NB4 (cell line): ENCODE results near the gene DPP7.

Experiments
- MYC ChIP-seq: IDR thresholded peaks from 2 replicates; pipeline ENCODE4 v1.6.1; 2011; ENCODE audit warnings: low read depth, low read length
- POLR2A ChIP-seq: IDR thresholded peaks from 2 replicates; pipeline ENCODE4 v1.6.1; 2011; ENCODE audit warnings: mild to moderate bottlenecking; ENCODE audit not compliant: insufficient read length; ENCODE audit errors: extremely low read depth
- TF ChIP-seq, protein P1 (sequence below): IDR thresholded peaks from one replicate; pipeline ENCODE4 v1.5.1; 2012; ENCODE audit warnings: low read depth, low read length

DNA sequence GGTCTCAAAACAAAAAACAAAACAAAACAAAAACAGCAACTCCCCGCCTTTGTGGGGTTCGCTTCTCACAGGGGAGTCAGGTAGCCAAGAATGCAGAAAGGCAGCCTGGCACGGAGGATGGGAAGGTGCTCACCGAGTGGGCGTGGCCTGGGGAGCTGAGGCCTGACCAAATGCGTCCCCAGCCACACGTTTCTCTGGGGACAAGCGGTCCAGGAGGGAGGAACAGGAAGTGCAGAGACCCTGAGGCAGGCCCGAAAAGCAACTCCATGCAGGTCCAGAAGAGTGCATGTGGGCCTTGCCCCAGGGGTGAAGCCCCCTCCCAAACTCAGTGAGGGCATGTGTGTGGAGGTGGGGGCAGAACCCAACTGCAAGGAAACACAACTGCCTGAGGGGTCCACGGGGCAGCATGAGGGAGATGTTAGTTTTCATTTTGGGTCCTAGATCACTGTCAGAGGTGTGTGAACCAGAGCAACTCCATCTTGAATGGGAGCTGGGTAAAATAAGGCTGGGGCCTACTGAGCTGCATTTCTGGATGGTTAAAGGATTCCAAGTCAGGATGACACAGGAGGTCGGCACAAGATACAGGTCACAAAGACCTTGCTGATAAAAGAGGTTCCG, 39.8 kb downstream of the DPP7 start:
- TF ChIP-seq POLR2A (peak; percentile 25), MYC (peak; percentile 78)
- TF ChIP-seq, protein P1, sequence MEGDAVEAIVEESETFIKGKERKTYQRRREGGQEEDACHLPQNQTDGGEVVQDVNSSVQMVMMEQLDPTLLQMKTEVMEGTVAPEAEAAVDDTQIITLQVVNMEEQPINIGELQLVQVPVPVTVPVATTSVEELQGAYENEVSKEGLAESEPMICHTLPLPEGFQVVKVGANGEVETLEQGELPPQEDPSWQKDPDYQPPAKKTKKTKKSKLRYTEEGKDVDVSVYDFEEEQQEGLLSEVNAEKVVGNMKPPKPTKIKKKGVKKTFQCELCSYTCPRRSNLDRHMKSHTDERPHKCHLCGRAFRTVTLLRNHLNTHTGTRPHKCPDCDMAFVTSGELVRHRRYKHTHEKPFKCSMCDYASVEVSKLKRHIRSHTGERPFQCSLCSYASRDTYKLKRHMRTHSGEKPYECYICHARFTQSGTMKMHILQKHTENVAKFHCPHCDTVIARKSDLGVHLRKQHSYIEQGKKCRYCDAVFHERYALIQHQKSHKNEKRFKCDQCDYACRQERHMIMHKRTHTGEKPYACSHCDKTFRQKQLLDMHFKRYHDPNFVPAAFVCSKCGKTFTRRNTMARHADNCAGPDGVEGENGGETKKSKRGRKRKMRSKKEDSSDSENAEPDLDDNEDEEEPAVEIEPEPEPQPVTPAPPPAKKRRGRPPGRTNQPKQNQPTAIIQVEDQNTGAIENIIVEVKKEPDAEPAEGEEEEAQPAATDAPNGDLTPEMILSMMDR = no peak
